Suprapubic skin (tissue), 4 donors: ENCODE results near the gene PAGR1. TPM values are rescaled to one million over a fixed set of nuclear protein-coding genes. Genes with fewer than 3 reads are reported as not detected.
A peak's percentile ranks its signal among the peaks of the same experiment; 100 is the strongest.

Experiments
- DNase-seq, 2 donors: peaks; one replicate each; pipeline ENCODE4 v3.0.0-alpha.2; 2019; ENCODE audit warnings: low spot score in 2 of 2
- H3K27ac ChIP-seq: fragments of 200-600 bp; sonication (generic); one replicate; pipeline ENCODE4 v1.5.1; 2019
- H3K27me3 ChIP-seq: fragments of 200-600 bp; sonication (generic); one replicate; pipeline ENCODE4 v1.5.1; 2019
- H3K36me3 ChIP-seq: fragments of 200-600 bp; sonication (generic); one replicate; pipeline ENCODE4 v1.5.1; 2019
- H3K4me1 ChIP-seq: fragments of 200-600 bp; sonication (generic); one replicate; pipeline ENCODE4 v1.5.1; 2019
- H3K4me3 ChIP-seq: fragments of 200-600 bp; sonication (generic); one replicate; pipeline ENCODE4 v1.5.1; 2019; ENCODE audit warnings: mild to moderate bottlenecking
- H3K9me3 ChIP-seq: fragments of 200-600 bp; sonication (generic); one replicate; pipeline ENCODE4 v1.5.1; 2019
- EP300 ChIP-seq: sonication (generic); formaldehyde crosslinking; IDR thresholded peaks from one replicate; pipeline ENCODE4 v1.6.1; 2017; ENCODE audit warnings: antibody characterized with exemption
- POLR2A ChIP-seq, 2 donors: fragments of 450-650 bp; IDR thresholded peaks; one replicate each; pipeline ENCODE4 v1.6.1; 2017; ENCODE audit warnings: antibody characterized with exemption in 2 of 2, mild to moderate bottlenecking in 2 of 2, moderate library complexity in 2 of 2
- POLR2AphosphoS5 ChIP-seq, 3 donors: sonication (generic); formaldehyde crosslinking; IDR thresholded peaks; one replicate each; pipeline ENCODE4 v1.6.1; 2017; ENCODE audit warnings: antibody characterized with exemption in 3 of 3
- WGBS: methylation state at CpG from one replicate; pipeline ENCODE4 v1.1.5; 2018; 5-methylcytosine and 5-hydroxymethylcytosine counted together
- total RNA-seq, 4 donors: library from RNA; depleted of rRNA; stranded (reverse); fragments of >200 nt; gene quantifications; one replicate each; pipeline ENCODE4 v1.1.0, GENCODE V29; 2016
- TF ChIP-seq, protein P1 (sequence below), 2 donors: fragments of 200-600 bp in 1 of 2; fragments of 450-650 bp in 1 of 2; sonication (generic) in 1 of 2; IDR thresholded peaks; one replicate each; pipeline ENCODE4 v1.5.1; 2016 to 2019; ENCODE audit warnings: antibody characterized with exemption in 2 of 2, mild to moderate bottlenecking in 1 of 2, moderate library complexity in 1 of 2

The PAGR1 gene
- total RNA-seq, 4 donors from 2014 or later, result 23.3 to 35.2 (median 23.8) TPM

- Histone ChIP-seq H3K27me3 (no peaks in the 10 kb centered on the region), H3K9me3 (no peaks in the 10 kb centered on the region), H3K36me3 (peaks cover 12% of the 10 kb centered on the region), H3K4me3 (peak overlapping the region; percentile 60), H3K27ac (peak overlapping the region; percentile 73), H3K4me1 (peaks cover 79% of the 10 kb centered on the region)
- WGBS, result 38% methylated on average over 9 of the region's 9 CpGs
- no peak for TF ChIP-seq EP300
- no peak for TF ChIP-seq POLR2AphosphoS5 (IDR thresholded peaks at IDR 0.05)
- TF ChIP-seq, protein P1, sequence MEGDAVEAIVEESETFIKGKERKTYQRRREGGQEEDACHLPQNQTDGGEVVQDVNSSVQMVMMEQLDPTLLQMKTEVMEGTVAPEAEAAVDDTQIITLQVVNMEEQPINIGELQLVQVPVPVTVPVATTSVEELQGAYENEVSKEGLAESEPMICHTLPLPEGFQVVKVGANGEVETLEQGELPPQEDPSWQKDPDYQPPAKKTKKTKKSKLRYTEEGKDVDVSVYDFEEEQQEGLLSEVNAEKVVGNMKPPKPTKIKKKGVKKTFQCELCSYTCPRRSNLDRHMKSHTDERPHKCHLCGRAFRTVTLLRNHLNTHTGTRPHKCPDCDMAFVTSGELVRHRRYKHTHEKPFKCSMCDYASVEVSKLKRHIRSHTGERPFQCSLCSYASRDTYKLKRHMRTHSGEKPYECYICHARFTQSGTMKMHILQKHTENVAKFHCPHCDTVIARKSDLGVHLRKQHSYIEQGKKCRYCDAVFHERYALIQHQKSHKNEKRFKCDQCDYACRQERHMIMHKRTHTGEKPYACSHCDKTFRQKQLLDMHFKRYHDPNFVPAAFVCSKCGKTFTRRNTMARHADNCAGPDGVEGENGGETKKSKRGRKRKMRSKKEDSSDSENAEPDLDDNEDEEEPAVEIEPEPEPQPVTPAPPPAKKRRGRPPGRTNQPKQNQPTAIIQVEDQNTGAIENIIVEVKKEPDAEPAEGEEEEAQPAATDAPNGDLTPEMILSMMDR (IDR thresholded peaks at IDR 0.05), result no peak
- TF ChIP-seq POLR2A (IDR thresholded peaks at IDR 0.05), result no peak
- DNase-seq, result no peak
These were observed 5.2 kb upstream of the PAGR1 start for GRCh38 chr16:29810699-29811169.

DNA sequence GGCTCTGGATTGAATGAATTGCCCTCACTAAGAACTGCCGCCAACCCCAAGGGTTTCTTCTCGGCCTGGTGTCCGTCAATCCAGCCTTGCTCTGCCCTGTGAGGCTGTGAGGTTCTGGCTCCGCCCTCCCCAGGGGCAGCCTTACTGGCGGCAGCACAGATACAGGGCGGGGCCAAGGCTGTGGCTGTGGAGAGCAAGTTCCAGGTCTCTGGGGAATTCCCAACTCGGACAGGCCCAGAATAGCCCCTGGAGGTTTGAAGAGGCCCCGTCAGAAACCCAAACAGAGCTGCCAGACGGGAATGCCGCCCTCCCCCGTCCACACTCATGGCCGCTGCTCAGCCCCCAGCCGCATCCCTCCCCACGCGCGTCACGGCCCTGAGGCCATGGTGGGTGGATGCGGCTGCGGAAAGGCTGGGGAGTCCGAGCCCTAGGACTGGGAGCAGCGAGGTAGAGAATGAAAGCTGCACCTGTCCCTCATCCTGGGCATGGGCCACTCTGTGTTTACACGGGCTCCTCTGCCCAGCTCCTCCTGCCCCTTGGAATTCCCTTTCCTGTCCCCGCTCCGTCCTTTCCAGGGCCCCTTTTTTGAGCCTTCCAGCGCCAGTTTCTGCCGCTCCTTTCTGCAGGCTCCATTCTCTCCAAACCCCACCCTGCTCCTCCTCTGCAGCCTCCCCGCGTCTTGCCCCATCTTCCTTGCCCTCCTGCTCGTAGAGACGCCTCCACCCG lies 4.6 kb upstream of the PAGR1 start:
- peaks cover 12% of the 10 kb centered on the region for H3K36me3 ChIP-seq
- H3K4me3 ChIP-seq, result peak overlapping the region; percentile 60
- peak overlapping the region; percentile 73 for H3K27ac ChIP-seq
- TF ChIP-seq POLR2A (IDR thresholded peaks at IDR 0.05) (no peak), EP300 (no peak), POLR2AphosphoS5 (IDR thresholded peaks at IDR 0.05) (peak in 1 of 3 donors; percentile 18)
- H3K9me3 ChIP-seq, result no peaks in the 10 kb centered on the region
- WGBS, result under 1% methylated on average over 28 of the region's 31 CpGs
- peak; percentile 94 to 97 for DNase-seq
- H3K27me3 ChIP-seq, result no peaks in the 10 kb centered on the region
- peaks cover 79% of the 10 kb centered on the region for H3K4me1 ChIP-seq

DNA sequence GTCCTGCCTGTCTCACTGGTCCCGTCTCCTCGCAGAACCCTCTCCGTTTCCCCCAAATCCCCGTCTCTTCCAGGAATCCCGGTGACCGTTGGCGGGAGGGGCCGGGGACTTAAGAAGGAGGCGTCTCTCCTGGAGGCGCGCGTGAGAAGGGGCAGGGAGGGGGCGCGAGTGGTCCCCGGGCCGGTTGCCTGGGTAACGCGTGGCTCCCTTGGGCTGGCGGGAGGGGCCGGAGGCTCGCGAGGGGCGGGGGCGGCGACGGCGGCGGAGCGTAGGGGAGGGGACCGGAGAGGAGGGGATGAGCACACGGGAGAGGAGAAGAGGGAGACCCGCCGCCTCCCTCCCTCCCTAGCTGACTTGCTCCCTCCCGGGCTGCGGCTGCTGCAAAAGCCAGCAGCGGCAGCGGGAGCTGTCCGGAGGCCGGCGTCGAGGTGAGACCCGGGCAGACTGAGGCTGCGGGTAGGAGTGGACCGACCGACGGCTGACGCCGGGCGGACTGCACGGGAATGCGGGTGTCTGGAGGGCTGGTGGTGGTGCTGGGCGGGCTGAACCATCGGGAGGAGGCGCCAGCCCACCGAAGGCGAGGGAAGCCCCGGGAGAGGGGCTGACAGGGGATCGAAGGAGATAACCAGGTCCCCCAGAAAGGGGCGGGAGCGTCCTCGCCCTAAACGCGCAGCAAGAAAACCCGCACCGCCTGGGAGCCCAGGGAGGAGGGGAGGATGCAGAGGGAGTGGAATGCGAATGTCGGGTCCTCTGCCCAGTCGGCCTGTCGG lies 3.9 kb upstream of the PAGR1 start, which contains the start of gene PRRT2:
Gene PRRT2 (plus strand): TSS at position 298 of the 770 bp plus-strand sequence. CDS start 862 bp downstream, outside the sequence.
- WGBS, result 2% methylated on average over 36 of the region's 69 CpGs

DNA sequence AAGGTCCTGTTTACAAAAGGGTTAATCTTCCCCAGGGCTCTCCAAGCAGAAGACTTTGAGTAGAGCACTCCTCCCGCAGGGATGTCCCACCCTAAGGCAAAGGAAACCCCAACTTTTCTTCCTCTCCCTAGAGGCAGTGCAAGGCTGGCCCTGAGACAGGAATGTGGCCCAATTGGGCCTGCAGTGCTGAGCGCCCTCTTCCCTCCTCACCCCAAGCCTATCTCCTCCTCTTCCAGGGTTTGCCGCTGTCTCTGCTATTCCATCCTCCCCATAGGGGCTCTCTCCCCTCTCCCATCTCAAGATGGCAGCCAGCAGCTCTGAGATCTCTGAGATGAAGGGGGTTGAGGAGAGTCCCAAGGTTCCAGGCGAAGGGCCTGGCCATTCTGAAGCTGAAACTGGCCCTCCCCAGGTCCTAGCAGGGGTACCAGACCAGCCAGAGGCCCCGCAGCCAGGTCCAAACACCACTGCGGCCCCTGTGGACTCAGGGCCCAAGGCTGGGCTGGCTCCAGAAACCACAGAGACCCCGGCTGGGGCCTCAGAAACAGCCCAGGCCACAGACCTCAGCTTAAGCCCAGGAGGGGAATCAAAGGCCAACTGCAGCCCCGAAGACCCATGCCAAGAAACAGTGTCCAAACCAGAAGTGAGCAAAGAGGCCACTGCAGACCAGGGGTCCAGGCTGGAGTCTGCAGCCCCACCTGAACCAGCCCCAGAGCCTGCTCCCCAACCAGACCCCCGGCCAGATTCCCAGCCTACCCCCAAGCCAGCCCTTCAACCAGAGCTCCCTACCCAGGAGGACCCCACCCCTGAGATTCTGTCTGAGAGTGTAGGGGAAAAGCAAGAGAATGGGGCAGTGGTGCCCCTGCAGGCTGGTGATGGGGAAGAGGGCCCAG lies 3.0 kb upstream of the PAGR1 start:
- no peaks in the 10 kb centered on the region for H3K27me3 ChIP-seq
- peaks cover 85% of the 10 kb centered on the region for H3K4me1 ChIP-seq
- H3K9me3 ChIP-seq, result no peaks in the 10 kb centered on the region
- TF ChIP-seq, protein P1 (IDR thresholded peaks at IDR 0.05), result no peak
- no peak for TF ChIP-seq EP300
- TF ChIP-seq POLR2AphosphoS5 (IDR thresholded peaks at IDR 0.05), result no peak
- TF ChIP-seq POLR2A (IDR thresholded peaks at IDR 0.05), result no peak
- DNase-seq, result no peak
- peak overlapping the region; percentile 60 for H3K4me3 ChIP-seq
- 53% methylated on average over 5 of the region's 9 CpGs for WGBS
- H3K36me3 ChIP-seq, result peaks cover 12% of the 10 kb centered on the region
- H3K27ac ChIP-seq, result no peak overlapping the region

More for the DNA sequence above, 3.9 kb upstream of the PAGR1 start, which contains the start of gene PRRT2:
- no peak for TF ChIP-seq EP300
- TF ChIP-seq POLR2AphosphoS5 (IDR thresholded peaks at IDR 0.05), result no peak
- TF ChIP-seq POLR2A (IDR thresholded peaks at IDR 0.05), result no peak
- DNase-seq, result peak in 1 of 2 donors; percentile 84
- H3K4me1 ChIP-seq, result peaks cover 85% of the 10 kb centered on the region
- H3K36me3 ChIP-seq, result peaks cover 12% of the 10 kb centered on the region
- peak within 1 kb of the TSS; percentile 73 for H3K27ac ChIP-seq
- H3K9me3 ChIP-seq, result no peaks in the 10 kb centered on the region
- H3K4me3 ChIP-seq, result peak within 1 kb of the TSS; percentile 60
- H3K27me3 ChIP-seq, result no peaks in the 10 kb centered on the region

DNA sequence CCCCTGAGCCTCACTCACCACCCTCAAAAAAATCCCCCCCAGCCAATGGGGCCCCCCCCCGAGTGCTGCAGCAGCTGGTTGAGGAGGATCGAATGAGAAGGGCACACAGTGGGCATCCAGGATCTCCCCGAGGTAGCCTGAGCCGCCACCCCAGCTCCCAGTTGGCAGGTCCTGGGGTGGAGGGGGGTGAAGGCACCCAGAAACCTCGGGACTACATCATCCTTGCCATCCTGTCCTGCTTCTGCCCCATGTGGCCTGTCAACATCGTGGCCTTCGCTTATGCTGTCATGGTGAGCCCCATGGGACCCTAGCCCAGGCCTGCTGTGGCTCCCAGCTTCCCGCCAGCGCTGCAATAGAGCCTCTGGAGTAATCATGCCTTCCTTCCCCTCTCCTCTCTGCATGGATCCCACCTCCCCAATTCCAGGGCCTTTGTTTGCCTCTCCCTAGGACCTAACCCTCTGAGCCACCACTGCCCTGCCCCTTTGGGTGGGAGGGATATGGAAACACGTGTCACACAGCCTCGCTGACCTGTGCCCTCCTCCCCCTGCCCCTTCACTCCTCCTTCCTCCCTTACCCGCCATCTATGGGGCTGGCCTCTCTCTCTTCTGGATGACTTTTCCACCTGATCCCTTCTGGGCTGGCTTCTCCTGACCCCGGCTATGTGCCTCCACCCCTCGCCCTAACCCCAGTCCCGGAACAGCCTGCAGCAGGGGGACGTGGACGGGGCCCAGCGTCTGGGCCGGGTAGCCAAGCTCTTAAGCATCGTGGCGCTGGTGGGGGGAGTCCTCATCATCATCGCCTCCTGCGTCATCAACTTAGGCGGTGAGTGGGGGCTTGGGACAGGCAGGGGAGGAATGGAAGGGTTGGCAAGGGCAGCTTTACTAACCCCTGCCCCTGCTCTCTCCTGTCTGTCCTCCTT lies 2.0 kb upstream of the PAGR1 start:
- Histone ChIP-seq H3K4me1 (peaks cover 81% of the 10 kb centered on the region), H3K9me3 (no peaks in the 10 kb centered on the region), H3K4me3 (no peak overlapping the region), H3K27me3 (no peaks in the 10 kb centered on the region), H3K27ac (no peak overlapping the region), H3K36me3 (peaks cover 16% of the 10 kb centered on the region)
- TF ChIP-seq POLR2A (IDR thresholded peaks at IDR 0.05) (no peak), EP300 (no peak), POLR2AphosphoS5 (IDR thresholded peaks at IDR 0.05) (no peak)
- TF ChIP-seq, protein P1 (IDR thresholded peaks at IDR 0.05), result no peak
- no peak for DNase-seq
- 86% methylated on average over 19 of the region's 24 CpGs for WGBS
